Peyer's patch (tissue), 4 donors: ENCODE data around the gene CBARP.

Experiments
- POLR2A ChIP-seq, 2 donors: fragments of 450-650 bp; IDR thresholded peaks; one replicate each; pipeline ENCODE4 v1.5.1; 2017; ENCODE audit warnings: antibody characterized with exemption in 2 of 2, mild to moderate bottlenecking in 2 of 2, moderate library complexity in 2 of 2
- TF ChIP-seq, protein P1 (sequence below), 6 experiments: fragments of 450-650 bp in 4 of 6; fragments of 200-600 bp in 2 of 6; sonication (generic) in 1 of 6; IDR thresholded peaks; one replicate each; pipeline ENCODE4 v1.5.1; 2017 to 2019; ENCODE audit warnings: antibody characterized with exemption in 6 of 6, mild to moderate bottlenecking in 3 of 6, moderate library complexity in 1 of 6

DNA sequence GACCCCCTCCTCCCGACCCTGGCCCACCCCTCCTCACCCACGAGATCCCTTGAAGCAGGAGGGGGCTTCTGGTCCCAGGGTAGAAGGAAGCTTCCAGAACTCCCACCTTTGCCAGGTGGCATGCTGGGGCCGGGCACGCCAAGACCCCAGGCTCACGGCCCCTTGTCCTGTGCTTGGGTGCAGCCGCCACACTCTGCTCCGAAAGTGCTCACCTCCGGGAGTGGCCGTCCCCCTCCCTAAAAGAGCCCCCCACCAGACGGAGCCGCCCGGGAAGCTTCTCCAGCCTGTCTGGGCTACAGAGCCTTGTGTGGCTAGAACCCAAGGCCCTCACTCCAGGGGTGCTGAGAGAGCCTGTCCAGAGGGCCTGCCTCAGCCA lies 46.1 kb upstream of the CBARP start:
- TF ChIP-seq POLR2A (IDR thresholded peaks at IDR 0.05): no peak
- TF ChIP-seq, protein P1, sequence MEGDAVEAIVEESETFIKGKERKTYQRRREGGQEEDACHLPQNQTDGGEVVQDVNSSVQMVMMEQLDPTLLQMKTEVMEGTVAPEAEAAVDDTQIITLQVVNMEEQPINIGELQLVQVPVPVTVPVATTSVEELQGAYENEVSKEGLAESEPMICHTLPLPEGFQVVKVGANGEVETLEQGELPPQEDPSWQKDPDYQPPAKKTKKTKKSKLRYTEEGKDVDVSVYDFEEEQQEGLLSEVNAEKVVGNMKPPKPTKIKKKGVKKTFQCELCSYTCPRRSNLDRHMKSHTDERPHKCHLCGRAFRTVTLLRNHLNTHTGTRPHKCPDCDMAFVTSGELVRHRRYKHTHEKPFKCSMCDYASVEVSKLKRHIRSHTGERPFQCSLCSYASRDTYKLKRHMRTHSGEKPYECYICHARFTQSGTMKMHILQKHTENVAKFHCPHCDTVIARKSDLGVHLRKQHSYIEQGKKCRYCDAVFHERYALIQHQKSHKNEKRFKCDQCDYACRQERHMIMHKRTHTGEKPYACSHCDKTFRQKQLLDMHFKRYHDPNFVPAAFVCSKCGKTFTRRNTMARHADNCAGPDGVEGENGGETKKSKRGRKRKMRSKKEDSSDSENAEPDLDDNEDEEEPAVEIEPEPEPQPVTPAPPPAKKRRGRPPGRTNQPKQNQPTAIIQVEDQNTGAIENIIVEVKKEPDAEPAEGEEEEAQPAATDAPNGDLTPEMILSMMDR (IDR thresholded peaks at IDR 0.05): no peak
